HG03039 (cell line): ENCODE data around the gene ITPR2.
"Not testable (repeated sequence)": the region's sequence is repeated elsewhere in the genome, so short reads cannot be mapped to it uniquely, and the experiment has no call there.

Experiments
- ATAC-seq: cut with Tn5 transposase; IDR thresholded peaks from one replicate; pipeline ENCODE4 v1.9.1; 2021; ENCODE audit warnings: mild to moderate bottlenecking, moderate library complexity; ENCODE audit not compliant: unreplicated experiment

Gene ITPR2

DNA sequence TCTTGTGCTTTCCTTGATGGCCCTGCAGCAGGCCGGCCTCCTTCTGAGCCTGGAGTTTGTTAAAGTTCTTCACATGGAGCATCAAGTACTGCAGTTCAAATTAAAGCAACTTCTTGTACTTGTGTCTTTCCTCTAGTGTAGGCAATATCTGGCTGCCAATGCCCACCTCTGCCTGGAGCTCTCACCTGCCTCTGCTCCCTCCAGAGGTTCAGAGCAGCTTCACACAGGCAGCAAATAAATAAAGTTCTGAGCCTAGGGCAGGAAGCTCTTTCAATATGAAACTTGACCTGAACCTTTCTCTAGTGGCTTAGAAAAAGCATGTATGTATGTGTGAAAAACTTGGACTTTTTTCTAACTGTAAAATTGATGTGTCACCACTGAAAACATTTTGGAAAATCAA lies 65.9 kb downstream of the ITPR2 start:
- no peak for ATAC-seq

DNA sequence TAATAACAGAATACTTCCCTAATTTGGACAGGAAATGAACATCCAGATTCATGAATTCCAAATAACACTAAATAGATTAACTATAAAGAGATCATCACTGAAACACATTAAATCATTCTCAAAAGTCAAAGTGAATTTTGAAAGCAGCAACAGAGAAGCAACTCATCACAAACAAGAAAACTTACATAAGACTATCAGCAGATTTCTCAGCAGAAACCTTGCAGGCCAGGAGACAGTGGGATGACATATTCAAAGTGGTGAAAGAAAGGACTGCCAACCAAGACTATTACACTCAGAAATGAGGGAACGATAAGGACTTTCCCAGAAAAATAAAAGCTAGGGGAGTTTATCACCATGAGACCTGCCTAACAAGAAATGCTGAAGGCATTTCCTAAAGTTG lies 70.8 kb downstream of the ITPR2 start:
- no peak for ATAC-seq

DNA sequence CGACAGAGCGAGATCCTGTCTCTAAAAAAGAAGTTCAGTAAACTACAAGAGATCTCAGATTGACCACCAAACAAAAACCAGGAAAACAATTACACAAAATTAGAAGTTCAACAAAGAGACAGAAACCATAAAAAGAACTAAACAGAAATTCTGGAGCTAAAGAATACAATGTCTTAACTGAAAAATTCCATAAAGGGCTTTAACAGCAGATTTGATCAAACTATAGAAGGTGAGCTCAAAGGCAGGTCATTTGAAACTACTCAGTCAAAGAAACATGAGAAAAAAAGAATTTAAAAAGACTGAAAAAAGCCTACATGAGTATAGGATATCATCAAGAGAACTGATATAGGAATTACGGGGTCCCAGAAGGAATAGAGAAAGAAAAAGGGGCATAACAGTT lies 71.2 kb downstream of the ITPR2 start:
- no peak for ATAC-seq

DNA sequence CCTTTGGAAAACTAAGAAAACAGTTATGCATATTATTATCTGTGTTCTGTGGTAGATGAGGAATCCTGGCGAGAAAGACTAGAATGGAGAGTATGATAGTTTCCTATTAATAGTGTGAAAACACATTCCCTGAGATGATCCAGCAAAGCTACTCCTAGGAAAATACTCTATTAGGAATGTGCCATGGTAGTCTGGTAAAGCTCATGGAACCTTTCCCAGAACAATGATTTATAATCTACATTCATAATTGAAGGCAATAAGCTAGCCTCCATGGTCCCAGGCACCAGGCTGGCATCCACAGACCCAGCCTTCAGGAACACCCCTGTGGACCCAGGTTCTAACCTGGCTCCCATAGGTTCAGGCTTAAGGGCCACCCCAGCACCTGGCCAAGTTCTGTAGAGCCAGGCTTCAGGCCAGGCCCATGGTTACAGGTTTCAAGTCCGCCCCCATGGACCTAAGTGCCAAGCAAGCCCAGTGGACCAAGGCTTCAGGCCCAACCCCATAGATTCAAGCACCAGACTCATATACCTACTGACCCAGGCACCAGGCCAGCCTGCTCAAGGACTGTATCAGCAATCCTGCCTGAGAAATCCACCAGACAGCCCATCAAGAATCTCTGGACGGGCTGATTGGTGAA lies 72.2 kb downstream of the ITPR2 start:
- ATAC-seq = no peak

DNA sequence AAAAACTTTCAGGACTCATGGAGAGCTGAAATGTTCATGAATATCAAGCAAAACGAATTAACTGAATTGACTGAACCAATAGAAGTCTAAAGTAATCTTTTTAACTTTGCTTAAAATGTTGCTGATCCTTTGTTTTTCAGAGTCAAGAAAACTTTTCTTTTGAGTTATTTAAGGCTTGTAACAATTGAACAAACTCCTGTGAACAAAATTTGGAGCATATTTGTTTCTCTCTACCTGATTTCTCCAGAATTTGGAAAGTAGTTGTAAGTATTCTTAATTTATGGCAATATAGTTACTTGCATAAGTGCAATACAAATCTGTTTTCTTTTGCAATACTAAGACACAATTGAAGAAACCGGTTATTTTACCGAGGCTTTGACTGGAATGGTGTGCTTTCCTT lies 77.6 kb downstream of the ITPR2 start:
- not testable (repeated sequence) for ATAC-seq

DNA sequence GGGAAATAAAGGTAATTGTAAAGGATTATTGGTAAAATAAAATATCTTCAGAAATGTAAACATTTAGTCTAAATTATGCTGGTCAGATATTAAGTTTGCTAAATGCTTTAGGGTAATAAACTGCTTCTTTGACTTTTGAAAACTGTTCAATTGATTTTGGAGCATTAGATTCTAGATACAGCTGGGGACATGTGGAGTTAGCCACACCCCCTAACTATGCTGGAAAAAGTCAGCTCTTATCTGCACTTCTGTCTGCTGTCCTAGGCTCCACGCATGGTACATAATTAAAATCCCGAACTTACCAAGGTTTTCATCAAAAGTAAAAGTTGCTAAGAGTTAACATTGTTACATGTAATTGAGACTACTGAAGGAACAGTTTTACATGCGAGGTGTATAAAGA lies 78.8 kb downstream of the ITPR2 start:
- no peak for ATAC-seq

DNA sequence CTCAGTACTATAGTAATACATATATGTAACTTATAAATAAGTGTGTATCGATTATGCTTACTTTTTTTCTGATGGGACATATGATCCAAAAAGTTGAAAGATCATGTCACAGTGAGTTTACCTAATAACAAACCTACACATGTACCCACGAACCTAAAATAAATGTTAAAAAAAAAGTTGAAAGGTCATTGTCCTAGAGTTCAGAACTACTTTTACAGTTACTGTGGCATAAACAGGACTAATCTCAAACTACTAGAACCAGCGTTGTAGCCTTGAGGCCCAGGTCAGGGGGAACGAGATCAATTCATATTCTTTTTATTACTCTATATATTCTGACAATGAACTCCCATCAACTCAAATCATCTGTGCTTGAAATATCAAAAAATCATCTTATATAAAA lies 81.8 kb downstream of the ITPR2 start:
- ATAC-seq = no peak

DNA sequence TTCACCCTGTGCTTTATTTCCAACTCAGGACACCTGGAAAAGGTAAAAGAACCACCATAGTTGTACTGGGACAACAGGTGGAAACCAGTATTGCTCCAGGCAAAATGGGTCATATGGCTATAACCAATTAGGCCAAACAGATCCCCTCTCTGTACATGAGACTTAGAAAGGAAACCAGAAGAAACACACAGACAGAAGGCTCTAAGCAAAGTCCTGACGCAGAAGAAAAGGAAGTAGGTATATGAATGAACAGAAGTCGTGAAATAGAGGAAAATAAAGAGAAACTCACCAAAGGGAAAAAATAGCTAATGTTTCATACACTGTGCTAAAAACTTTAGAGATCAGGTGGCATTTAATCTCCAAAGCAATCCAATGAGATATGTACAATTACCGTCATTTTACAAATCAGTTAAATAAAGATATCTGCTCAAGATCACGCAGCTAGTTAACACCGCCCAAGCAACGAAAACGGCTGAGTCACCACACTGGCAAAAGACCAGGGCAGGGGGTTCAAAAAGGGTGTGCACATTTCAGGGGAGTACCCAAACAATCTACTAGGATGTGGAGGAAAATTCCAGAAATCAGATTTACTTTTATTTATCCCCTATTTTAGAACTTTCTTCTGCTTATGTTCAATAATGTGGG lies 82.3 kb downstream of the ITPR2 start:
- ATAC-seq = peak; percentile 38

DNA sequence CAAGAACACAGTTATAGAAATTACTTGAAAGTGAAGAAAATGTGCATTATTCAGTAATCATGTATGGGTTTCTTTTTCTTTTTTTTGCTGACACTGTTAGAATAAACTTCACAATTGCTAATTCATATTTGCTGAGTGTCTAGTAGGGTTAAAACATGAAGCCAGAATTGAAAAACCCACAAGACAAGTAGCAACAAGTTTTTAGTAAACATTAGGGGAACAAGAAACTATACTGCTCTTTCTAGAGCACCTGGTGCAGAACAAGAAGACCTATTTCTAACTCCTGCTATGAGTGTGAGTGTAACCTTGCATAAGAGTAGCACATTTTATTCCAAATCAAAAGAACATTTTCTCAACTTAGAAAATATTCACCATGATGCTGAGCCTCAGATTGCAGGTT lies 83.2 kb downstream of the ITPR2 start:
- ATAC-seq = peak; percentile 59

DNA sequence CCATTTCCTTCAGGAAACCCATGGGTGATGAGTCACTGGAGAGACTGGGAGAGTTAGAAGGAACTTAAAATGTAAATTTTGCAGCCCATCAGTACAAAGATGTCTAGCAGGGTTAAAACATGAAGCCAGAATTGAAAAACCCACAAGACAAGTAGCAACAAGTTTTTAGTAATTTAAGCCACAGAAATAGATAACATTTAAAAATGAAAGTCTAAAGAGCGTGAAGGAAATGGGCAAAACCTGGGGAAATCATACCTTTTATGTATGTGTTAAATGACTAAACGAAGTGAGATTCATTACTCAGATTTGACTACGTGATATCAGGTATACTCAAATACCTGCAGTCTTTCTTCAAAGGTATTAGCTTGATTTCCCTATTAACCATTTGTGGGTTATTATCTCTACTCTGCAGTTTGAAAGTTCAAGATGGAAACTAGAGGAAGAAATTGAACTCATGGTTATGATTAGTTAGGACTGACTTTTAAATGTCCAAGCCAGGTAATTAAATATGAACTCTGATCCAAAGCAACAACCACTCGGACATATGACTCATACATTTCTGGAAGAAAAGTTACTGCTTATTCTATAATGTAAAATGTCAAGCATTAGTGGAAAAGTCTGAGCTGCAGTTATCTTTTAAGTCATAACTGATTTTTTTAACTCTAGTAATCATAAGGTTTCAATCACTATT lies 84.1 kb downstream of the ITPR2 start:
- peak; percentile 38 for ATAC-seq

DNA sequence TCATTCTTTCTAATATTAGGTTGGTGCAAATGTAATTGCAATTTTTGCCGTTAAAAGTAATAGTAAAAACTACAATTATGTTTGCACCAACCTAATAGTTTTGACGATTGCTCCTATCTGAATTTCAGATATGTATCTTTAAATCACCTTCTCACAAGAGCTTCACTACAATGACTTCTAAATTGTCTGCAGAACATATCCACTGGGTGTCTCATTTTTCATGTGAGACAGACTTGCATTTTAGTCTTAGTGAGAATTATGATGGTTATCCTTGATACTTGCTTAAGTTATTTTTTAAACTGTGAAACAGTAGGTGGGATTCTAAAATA lies 84.6 kb downstream of the ITPR2 start:
- peak; percentile 9 for ATAC-seq

DNA sequence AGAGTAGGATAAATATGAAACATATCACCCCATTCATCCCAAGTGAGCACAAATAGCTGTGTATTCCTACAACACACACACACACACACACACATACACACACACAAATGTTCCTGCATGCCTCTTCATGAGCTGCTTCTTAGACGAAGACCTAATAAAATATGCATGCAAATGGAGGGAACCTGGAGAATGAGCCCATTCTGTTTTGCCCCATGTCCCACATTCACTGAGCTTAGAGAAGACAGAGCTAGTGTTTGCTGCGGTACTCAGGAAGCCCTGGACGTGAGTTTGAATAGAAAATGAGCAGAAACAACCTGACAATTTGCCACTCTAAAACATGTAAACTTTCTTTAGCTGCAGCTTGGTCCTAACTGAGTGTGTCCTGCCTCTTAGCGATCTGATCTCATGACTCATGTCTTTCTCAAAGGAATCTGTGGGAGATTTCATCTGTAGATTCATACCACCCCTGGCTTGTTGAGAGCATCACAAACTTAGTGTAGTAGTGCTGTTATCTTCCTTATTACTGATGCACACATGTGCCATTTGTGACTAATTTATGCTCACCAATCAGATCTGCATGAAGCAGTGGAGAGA lies 86.8 kb downstream of the ITPR2 start:
- no peak for ATAC-seq

DNA sequence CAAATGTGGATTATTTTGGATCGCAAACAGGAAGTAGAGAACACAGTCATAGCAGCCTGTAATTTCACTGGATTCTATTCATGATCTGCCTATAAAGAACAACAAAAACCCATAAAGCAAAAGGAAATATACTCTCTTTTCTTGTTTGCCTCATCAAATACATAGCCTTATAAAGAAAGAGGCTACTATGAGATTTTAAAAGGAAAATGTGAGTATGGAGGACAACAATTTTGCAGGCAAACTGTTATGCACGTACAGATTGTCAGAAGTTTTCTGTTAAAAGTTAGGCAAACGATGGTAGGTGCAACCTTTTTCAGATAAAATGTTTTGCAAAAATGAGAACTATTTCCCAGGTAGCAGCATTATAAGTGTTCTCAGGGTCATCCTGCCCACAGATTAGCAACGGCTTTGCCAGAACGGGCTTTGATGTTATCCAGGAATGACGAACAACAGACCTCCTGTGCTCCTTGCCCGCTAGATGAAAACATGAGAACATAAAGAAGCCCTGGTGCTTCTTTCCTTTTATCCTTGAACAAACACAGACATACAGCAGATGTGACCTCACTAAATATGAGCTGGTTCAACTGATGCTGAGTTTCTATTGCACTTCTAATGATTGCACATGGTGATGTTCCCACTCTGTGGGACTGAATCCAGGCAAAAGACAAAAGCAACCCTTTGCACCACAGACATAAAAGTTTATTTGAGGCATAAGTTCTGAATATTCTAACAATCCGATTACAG lies 88.1 kb downstream of the ITPR2 start:
- ATAC-seq = no peak

DNA sequence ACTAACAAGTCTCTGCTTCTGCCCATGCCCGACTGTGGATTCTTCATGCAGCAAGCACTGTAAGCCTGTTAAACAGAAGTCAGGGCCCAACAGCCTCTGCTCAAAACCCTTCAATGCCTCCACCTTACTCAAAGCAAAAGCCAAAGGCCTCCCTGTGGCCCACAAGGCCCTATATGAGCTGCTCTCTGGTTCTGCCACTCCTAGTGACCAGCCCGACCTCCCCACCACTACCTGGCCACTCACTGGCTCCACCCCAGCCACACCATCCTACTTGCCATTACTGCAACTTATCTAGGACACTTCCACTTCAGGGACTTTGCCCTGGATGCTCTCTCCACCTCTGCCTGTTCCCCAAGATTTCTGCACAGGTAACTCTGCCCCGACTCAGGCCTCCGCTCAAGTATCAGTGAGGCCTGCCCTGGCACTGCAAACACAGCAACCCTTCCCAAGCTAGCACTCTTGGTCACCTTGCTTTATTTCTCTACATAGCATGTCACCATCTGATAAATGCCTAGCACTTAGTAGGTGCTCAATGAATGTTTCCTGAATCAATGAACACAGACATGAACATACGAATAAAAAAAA lies 88.9 kb downstream of the ITPR2 start:
- ATAC-seq = no peak

DNA sequence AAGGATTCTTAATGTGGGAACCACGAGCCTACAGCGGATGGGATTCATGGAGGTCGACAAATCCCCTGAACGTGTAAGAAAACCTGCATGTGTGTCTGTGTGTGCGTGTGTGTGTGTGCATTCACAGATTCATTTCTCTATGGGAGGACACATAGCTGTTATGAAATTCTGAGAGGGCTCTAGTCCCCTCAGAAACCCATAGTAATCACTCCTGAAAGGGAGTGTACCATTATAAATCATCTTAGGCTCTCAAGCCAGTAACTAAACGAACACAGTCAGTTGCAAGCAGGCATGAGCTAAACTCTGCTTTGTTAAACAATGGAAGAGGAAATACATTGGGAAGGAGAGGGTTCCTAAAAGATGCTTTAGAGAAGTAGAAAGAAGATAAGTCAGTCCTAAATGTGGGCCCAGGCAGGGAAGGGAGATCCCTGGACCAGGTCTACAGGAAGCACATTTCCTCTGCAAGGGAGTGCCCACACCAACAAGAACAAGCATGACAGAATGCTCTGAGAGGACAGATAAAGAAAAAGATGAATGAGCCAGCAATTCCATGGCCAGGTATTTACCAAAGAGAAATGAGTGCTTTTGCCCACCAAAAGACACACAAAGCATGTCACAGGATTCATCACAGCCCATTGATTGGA lies 91.3 kb downstream of the ITPR2 start:
- ATAC-seq = no peak

DNA sequence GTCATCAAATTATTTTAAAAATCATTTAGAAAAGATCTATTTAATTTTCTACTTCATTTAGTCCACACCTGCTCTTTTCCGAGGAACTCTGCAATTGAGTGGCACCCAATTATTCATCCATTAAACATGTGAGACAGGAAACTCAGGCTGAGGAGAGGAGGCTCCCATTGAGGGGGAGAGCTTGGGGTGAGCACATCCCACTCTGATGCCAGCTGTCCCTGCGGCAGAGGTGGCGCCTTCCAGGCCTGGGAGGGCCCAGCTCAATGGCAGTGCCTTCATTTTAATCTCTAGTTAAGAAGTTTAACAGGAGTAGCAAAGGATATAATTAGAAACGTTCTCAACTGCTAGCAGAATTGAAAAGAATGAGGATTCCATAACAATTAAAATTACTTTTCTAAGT lies 92.0 kb downstream of the ITPR2 start:
- ATAC-seq = no peak

DNA sequence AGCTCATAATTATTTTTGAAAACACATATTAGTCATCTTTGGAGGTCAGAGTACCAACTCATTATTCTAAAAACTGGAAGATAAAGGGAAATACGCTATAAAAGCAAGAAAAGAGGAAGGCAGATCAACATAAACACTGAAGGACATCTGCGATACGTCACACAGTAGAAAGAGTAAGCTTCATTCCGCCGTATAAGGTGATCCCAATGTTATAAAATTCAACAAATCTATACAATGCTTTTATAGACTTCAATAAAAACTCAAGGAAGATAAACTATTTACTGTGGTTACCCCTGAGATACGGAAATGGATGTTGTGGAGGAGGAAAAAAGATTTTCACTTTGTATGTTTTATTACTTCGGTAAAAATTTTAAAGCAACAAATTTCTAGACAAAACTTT lies 92.6 kb downstream of the ITPR2 start:
- ATAC-seq = no peak

DNA sequence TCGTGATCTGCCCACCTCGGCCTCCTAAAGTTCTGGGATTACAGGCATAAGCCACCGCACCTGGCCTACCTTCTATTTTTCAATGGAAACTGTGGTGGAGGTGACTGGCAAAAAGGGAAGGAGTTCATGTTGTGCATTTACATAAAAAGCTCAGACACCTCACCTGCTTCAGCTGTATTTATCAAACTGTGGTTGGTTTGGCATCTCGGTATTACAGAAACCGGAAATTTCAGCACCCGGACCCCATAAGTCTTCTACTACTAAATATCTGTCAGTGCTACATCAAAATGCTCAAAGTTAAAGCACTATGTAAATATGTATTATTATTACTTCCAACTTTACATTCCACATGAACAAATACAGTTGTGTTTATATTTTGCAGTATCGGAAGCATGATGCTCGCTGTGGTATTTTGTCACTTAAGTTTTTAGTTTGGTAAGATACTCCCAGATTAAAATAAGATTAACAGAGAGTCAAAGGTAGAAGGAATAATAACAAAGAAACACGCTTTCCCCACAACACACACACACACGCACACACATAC lies 95.4 kb downstream of the ITPR2 start:
- no peak for ATAC-seq

DNA sequence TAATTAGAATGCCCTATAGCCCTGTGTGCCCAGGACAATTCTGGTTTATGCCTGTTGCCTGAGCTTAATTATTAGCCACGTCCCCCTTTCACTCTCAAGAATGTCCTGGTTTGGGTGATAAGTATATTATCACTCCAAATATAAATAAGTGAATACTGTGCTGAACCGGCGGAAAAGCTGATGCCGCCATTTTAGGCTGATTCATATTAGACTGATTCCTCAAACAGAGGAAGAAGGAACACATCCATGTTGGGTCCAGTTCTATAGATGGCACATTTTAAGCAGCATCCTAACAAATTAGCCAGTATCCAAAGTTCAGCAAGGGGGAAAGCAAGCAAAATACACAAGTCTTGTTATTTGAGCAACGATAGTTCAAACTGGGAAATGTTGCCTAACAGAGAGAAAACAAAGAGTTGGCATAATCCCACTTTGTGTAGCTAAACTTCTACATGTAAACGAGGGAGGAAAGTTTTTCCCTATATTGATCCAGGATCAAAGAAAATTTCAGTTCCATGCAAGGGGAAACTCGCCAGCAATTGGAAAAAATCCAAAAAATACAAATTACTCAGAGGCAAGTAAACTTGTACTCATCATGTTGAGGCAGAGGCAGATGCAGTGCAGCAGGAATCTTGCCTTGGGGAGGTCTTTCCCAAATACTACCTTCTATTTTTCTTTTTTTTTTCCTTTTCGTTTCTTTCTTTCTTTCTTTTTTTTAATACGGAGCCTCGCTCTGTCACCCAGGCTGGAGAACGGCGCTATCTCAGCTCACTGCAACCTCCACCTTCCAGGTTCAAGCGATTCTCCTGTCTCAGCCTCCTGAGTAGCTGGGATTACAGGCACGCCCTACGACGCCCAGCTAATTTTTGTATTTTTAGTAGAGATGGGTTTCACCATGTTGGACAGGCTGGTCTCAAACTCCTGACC lies 96.2 kb downstream of the ITPR2 start:
- no peak for ATAC-seq
